ENCODE measurements around the gene TSPEAR.

Gene TSPEAR

GRCh38 chr21:44496564-44497550 lies 214.5 kb downstream of the TSPEAR start:
- DNase-seq = no peak

- DNase-seq = no peak
Observed at GRCh38 chr21:44495611-44496563, 215.5 kb downstream of the TSPEAR start.

- no peak for DNase-seq
Observed at GRCh38 chr21:44494956-44495355, 216.4 kb downstream of the TSPEAR start.

- no peak for DNase-seq
Observed at GRCh38 chr21:44494418-44494817, 217.0 kb downstream of the TSPEAR start.

- no peak for DNase-seq
Observed at GRCh38 chr21:44492567-44493385, 218.6 kb downstream of the TSPEAR start.

GRCh38 chr21:44490816-44491215 lies 220.6 kb downstream of the TSPEAR start:
- no peak for DNase-seq

- no peak for DNase-seq
Observed at GRCh38 chr21:44490405-44490804, 221.0 kb downstream of the TSPEAR start.

GRCh38 chr21:44489962-44490361 lies 221.4 kb downstream of the TSPEAR start:
- DNase-seq = peak; percentile 13

- DNase-seq = peak; percentile 37
Observed at GRCh38 chr21:44487831-44488230, 223.5 kb downstream of the TSPEAR start.

GRCh38 chr21:44486302-44486701 lies 225.1 kb downstream of the TSPEAR start:
- no peak for DNase-seq

- DNase-seq = no peak
Observed at GRCh38 chr21:44485796-44486195, 225.6 kb downstream of the TSPEAR start.

- peak; percentile 67 for DNase-seq
Observed at GRCh38 chr21:44485254-44485793, 226.0 kb downstream of the TSPEAR start.

GRCh38 chr21:44484498-44485253 lies 226.7 kb downstream of the TSPEAR start:
- no peak for DNase-seq

GRCh38 chr21:44483288-44484237 lies 227.8 kb downstream of the TSPEAR start:
- DNase-seq = no peak

GRCh38 chr21:44482581-44483287 lies 228.6 kb downstream of the TSPEAR start:
- DNase-seq = peak; percentile 77

- no peak for DNase-seq
Observed at GRCh38 chr21:44480200-44481053, 230.9 kb downstream of the TSPEAR start.

- peak; percentile 48 for DNase-seq
Observed at GRCh38 chr21:44479556-44480199, 231.7 kb downstream of the TSPEAR start.

- no peak for DNase-seq
Observed at GRCh38 chr21:44478801-44479167, 232.6 kb downstream of the TSPEAR start.

All from NCI-H82 (cell line).